HCT116 (cell line): ENCODE data around the gene ZNF892. TPM values are rescaled to one million over a fixed set of nuclear protein-coding genes. Genes with fewer than 3 reads are reported as not detected.

Source experiments
- ATAC-seq: fragments of 200-7000 bp; cut with Tn5 transposase; 2 replicates; pipeline ENCODE4 v1.9.1; 2020; ENCODE audit warnings: mild to moderate bottlenecking, moderate library complexity
- BruUV-seq: library from RNA; stranded (reverse); fragments of 400-500 nt; replicated peaks from 2 replicates; lab custom pipeline; 2021; lab: Mats Ljungman, UMichigan
- CTCF ChIA-PET: fragments of 300-600 bp; sonication (Branson Sonifier 250); formaldehyde crosslinking; loops from one replicate; lab custom pipeline; 2021; ENCODE audit warnings: antibody characterized with exemption; lab: Charles Lee
- POLR2A ChIA-PET: fragments of 300-600, 350-600 bp; sonication (Branson Sonifier 250); formaldehyde crosslinking; loops from one replicate; lab custom pipeline; 2021; ENCODE audit warnings: antibody characterized with exemption; lab: Charles Lee
- RAD21 ChIA-PET, 2 experiments: fragments of 300-600 bp; sonication (Branson Sonifier 250); formaldehyde crosslinking; loops; one replicate each; lab custom pipeline; 2023; ENCODE audit warnings: low total read pairs in 2 of 2; ENCODE audit not compliant: uncharacterized antibody in 2 of 2, unreplicated experiment in 2 of 2, low non-redundant PET in 1 of 2; lab: Charles Lee
- DNase-seq: peaks from one replicate; pipeline ENCODE4 v3.0.0-alpha.2; 2010; ENCODE audit warnings: low read depth, low spot score
- H2AFZ ChIP-seq: fragments of 200-600 bp; shearing (Covaris generic), sonication (generic); 2 replicates; pipeline ENCODE4 v1.6.1; 2017; ENCODE audit warnings: low read depth, mixed run types, mixed read lengths, antibody characterized with exemption, low read length; ENCODE audit not compliant: poor library complexity, severe bottlenecking
- H3K27ac ChIP-seq: 2 replicates; pipeline ENCODE4 v1.5.1; 2012; ENCODE audit warnings: low read depth, low read length
- H3K27me3 ChIP-seq: fragments of 200-600 bp; sonication (generic); 2 replicates; pipeline ENCODE4 v1.6.1; 2016; ENCODE audit warnings: mixed run types, low read length, mixed read lengths; ENCODE audit not compliant: insufficient read depth
- H3K36me3 ChIP-seq, 2 experiments: fragments of 200-500 bp in 1 of 2; fragments of 200-600 bp in 1 of 2; sonication (Bioruptor generic) in 1 of 2; sonication (generic) in 1 of 2; 2 replicates each; pipeline versions ENCODE4 v1.5.1 to v1.6.1; 2014 to 2016; ENCODE audit warnings: low read length in 2 of 2, inconsistent platforms in 1 of 2, mixed read lengths in 1 of 2, mixed run types in 1 of 2; ENCODE audit not compliant: insufficient read depth in 2 of 2, control insufficient read depth in 1 of 2
- H3K4me1 ChIP-seq, 2 experiments: fragments of 200-600 bp in 1 of 2; sonication (generic) in 1 of 2; 2 replicates each; pipeline versions ENCODE4 v1.5.1 to v1.6.1; 2012 to 2017; ENCODE audit warnings: low read length in 2 of 2, inconsistent platforms in 1 of 2, mild to moderate bottlenecking in 1 of 2, mixed read lengths in 1 of 2, mixed run types in 1 of 2, moderate library complexity in 1 of 2; ENCODE audit not compliant: insufficient read depth in 2 of 2, control insufficient read depth in 1 of 2
- H3K4me2 ChIP-seq: fragments of 200-600 bp; sonication (generic); 2 replicates; pipeline ENCODE4 v1.6.1; 2017; ENCODE audit warnings: mixed run types, low read length, mixed read lengths
- H3K4me3 ChIP-seq, 2 experiments: fragments of 200-600 bp in 1 of 2; sonication (generic) in 1 of 2; replicated peaks in 1 of 2; 2 replicates each; pipeline ENCODE4 v1.5.1; 2011 to 2016; ENCODE audit warnings: low read length in 2 of 2, control low read depth in 1 of 2, low read depth in 1 of 2, mild to moderate bottlenecking in 1 of 2, mixed read lengths in 1 of 2, mixed run types in 1 of 2
- H3K79me2 ChIP-seq: fragments of 200-600 bp; sonication (generic); 2 replicates; pipeline ENCODE4 v1.6.1; 2017; ENCODE audit warnings: mild to moderate bottlenecking, mixed run types, low read length, moderate library complexity, mixed read lengths; ENCODE audit not compliant: insufficient read depth
- H3K9ac ChIP-seq: fragments of 200-600 bp; sonication (generic); 2 replicates; pipeline ENCODE4 v1.6.1; 2016; ENCODE audit warnings: low read length, mixed read lengths
- H3K9me2 ChIP-seq: fragments of 200-600 bp; sonication (generic), shearing (Covaris generic); 2 replicates; pipeline ENCODE4 v1.6.1; 2017; ENCODE audit warnings: mixed run types, mild to moderate bottlenecking, moderate library complexity; ENCODE audit not compliant: insufficient read depth
- H3K9me3 ChIP-seq, 2 experiments: fragments of 200-500 bp in 1 of 2; fragments of 200-600 bp in 1 of 2; sonication (Bioruptor generic) in 1 of 2; sonication (generic) in 1 of 2; 2 replicates each; pipeline ENCODE4 v1.6.1; 2014 to 2017; ENCODE audit warnings: low read length in 2 of 2, mixed read lengths in 2 of 2, inconsistent platforms in 1 of 2, low read depth in 1 of 2, mild to moderate bottlenecking in 1 of 2, mixed run types in 1 of 2, moderate library complexity in 1 of 2; ENCODE audit not compliant: control insufficient read depth in 1 of 2, insufficient read depth in 1 of 2
- H4K20me1 ChIP-seq: fragments of 200-600 bp; sonication (generic), shearing (Covaris generic); 2 replicates; pipeline ENCODE4 v1.6.1; 2017; ENCODE audit warnings: mixed run types, mild to moderate bottlenecking, moderate library complexity; ENCODE audit not compliant: insufficient read depth
- CEBPB ChIP-seq: IDR thresholded peaks from 2 replicates; pipeline ENCODE4 v1.6.1; 2012; ENCODE audit warnings: low read depth
- POLR2A ChIP-seq: IDR thresholded peaks from 2 replicates; pipeline ENCODE4 v1.7.0; 2011; ENCODE audit warnings: borderline replicate concordance; ENCODE audit not compliant: insufficient read depth, insufficient read length; ENCODE audit errors: extremely low read depth
- RAD21 ChIP-seq: IDR thresholded peaks from 2 replicates; pipeline ENCODE4 v1.6.1; 2012; ENCODE audit warnings: low read depth, mild to moderate bottlenecking
- SP1 ChIP-seq: IDR thresholded peaks from 2 replicates; pipeline ENCODE4 v1.6.1; 2012; ENCODE audit warnings: low read depth
- TCF7L2 ChIP-seq: IDR thresholded peaks from 2 replicates; pipeline ENCODE4 v1.7.0; 2011; ENCODE audit warnings: borderline replicate concordance, inconsistent platforms; ENCODE audit not compliant: insufficient read depth, insufficient read length; ENCODE audit errors: extremely low read depth
- ZFX ChIP-seq: fragments of 450-650 bp; IDR thresholded peaks from 2 replicates; pipeline ENCODE4 v1.6.1; 2017
- ZNF274 ChIP-seq: fragments of 200-500 bp; sonication (Bioruptor generic); IDR thresholded peaks from 2 replicates; pipeline ENCODE4 v1.6.1; 2014; ENCODE audit warnings: mild to moderate bottlenecking, low read depth, low read length, inconsistent platforms
- intact Hi-C: fragments of 100-400 bp; cut with micrococcal nuclease; formaldehyde crosslinking; loops from 2 replicates; pipeline ENCODE4 v1.10.0; 2022
- total RNA-seq: library from RNA; stranded (reverse); gene quantifications from one replicate; pipeline ENCODE4 v1.2.1, GENCODE V29; 2021; ENCODE audit not compliant: unreplicated experiment
- TF ChIP-seq, protein P1 (sequence below): IDR thresholded peaks from 2 replicates; pipeline ENCODE4 v1.6.1; 2012

ZNF892 gene
- total RNA-seq, 1 experiment from 2014 or later, result 0.27 TPM

GRCh38 chr2:95232232-95232631, 24.9 kb downstream of the ZNF892 start:
- Histone ChIP-seq H3K9ac (no peak overlapping the region), H3K27ac (no peak overlapping the region), H3K79me2 (no peaks in the 10 kb centered on the region), H3K9me3 (no peaks in the 10 kb centered on the region), H4K20me1 (no peaks in the 10 kb centered on the region), H3K4me1 (no peaks in the 10 kb centered on the region), H2AFZ (no peak overlapping the region), H3K4me2 (no peak overlapping the region), H3K27me3 (no peaks in the 10 kb centered on the region), H3K36me3 (no peaks in the 10 kb centered on the region), H3K4me3 (no peak overlapping the region), H3K9me2 (no peaks in the 10 kb centered on the region)
- DNase-seq, result no peak
- POLR2A ChIA-PET, result interaction anchor here (0.7 to 1.7 kb wide), 2 partner anchors 83 to 117 kb away, joined by 3 to 4 read pairs; no protein-coding TSS in a partner anchor
- TF ChIP-seq, protein P1, sequence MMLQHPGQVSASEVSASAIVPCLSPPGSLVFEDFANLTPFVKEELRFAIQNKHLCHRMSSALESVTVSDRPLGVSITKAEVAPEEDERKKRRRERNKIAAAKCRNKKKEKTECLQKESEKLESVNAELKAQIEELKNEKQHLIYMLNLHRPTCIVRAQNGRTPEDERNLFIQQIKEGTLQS, result no peak
- TF ChIP-seq POLR2A, result no peak
- TF ChIP-seq ZNF274, result no peak
- no peak for TF ChIP-seq SP1
- no peak for TF ChIP-seq TCF7L2
- TF ChIP-seq RAD21, result no peak
- TF ChIP-seq CEBPB, result no peak
- ATAC-seq, result no peak
- CTCF ChIA-PET, result interaction anchor here (0.8 to 4.4 kb wide), 18 partner anchors 8 to 170 kb away, joined by 3 to 88 read pairs (median 5); partner anchors contain the start of gene FAHD2A
- intact Hi-C loops, result no loop called here
- RAD21 ChIA-PET, result interaction anchor here (0.8 to 1.3 kb wide), 6 partner anchors 45 to 170 kb away, joined by 3 to 7 read pairs (median 3); partner anchors contain the start of gene FAHD2A (in 1 of the 2)
- no TSS peak for BruUV-seq

- TF ChIP-seq ZFX, result no peak
- TF ChIP-seq, all 23 proteins: peak for 0
- RAD21 ChIA-PET, result no interaction called here
These were observed 27.0 kb downstream of the ZNF892 start for GRCh38 chr2:95234286-95234785.

More at GRCh38 chr2:95234286-95234785, 27.0 kb downstream of the ZNF892 start:
- Histone ChIP-seq H3K9ac (no peak overlapping the region), H3K9me2 (no peaks in the 10 kb centered on the region), H3K27ac (no peak overlapping the region), H3K36me3 (no peaks in the 10 kb centered on the region), H4K20me1 (no peaks in the 10 kb centered on the region), H3K4me1 (no peaks in the 10 kb centered on the region), H3K79me2 (no peaks in the 10 kb centered on the region), H2AFZ (no peak overlapping the region), H3K4me2 (no peak overlapping the region), H3K9me3 (no peaks in the 10 kb centered on the region), H3K27me3 (no peaks in the 10 kb centered on the region), H3K4me3 (no peak overlapping the region)
- no peak for ATAC-seq
- no TSS peak for BruUV-seq
- POLR2A ChIA-PET, result no interaction called here
- intact Hi-C loops, result no loop called here
- CTCF ChIA-PET, result no interaction called here
- no peak for DNase-seq
